NCI-H1105 treated with DMSO at 0.1 percent for 48 hours (cell line): ENCODE data around the gene EPB41.

Experiments used
- DNase-seq: peaks from one replicate; lab custom pipeline; 2025; lab: John Stamatoyannopoulos, UW

EPB41 gene

DNA sequence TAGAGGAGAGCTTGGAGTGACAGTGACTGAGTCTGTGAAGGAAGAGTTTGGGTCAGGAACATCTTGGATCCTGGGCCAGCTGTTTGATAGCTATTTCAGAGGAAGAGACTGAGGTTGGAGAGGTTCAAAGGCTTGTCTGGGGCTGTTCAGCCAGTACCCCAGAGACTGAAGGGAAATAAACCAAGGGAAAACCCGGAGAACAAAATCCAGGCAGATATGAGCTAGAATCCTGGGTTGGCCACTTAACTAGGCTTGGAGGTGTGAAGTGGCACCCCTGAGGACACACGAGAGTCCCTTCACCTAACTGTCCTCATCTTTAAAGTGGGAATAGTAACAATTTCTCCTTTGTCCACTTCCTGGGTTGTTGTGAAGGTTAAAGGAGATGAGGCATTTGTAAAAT, 23.1 kb upstream of the EPB41 start:
- DNase-seq = no peak

DNA sequence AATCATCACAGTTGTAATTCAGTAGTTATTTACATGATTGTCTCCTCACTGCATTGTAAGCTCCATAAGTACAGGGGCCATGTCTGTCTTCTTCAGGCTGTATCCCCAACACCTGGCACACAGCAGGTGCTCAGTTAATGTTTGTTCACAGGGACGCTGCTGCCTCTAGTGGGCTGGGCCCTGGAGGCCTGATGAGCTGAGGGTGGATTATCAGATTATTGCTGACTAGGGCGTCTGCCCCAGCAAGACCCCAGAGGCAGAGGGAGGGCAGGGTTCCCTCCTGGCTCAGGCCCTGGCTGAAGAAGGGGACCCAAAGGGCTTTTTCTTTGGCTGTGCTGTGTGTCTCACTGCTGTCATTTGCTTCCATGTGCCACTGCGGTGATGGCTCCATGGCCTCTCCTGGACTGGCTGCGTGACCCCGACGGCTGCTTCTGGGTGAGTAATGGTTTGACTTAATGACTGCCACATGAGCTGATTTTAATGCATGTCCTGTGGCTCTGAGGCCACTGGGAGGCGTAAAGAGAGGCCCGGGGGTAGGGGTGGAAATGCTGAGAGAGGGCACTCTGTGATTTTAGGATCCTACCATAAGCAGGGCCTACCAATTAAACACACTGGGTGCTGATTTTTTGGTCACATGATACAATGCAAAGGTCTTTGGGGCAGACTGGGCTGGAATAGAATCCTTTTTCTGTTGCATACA, 20.8 kb upstream of the EPB41 start:
- no peak for DNase-seq

DNA sequence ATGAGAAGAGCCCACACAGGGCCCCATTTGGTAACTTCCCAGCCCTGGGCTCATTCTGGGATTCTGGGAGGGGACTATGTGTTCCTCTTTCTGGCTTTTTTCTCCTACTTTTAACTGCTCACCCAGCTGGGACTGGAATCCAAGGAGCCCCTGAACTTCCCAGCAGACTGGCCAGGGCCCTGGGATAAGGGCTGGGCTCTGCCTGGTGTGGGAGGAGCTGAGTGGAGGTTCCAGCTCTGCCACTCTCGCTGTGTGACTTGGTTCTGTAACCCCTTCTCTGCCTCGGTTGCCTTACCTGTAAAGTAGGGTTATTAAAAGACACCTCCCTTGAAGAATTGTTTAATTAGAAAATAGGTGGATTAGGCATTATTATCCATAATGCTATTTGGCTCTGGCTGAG, 19.6 kb upstream of the EPB41 start:
- no peak for DNase-seq

DNA sequence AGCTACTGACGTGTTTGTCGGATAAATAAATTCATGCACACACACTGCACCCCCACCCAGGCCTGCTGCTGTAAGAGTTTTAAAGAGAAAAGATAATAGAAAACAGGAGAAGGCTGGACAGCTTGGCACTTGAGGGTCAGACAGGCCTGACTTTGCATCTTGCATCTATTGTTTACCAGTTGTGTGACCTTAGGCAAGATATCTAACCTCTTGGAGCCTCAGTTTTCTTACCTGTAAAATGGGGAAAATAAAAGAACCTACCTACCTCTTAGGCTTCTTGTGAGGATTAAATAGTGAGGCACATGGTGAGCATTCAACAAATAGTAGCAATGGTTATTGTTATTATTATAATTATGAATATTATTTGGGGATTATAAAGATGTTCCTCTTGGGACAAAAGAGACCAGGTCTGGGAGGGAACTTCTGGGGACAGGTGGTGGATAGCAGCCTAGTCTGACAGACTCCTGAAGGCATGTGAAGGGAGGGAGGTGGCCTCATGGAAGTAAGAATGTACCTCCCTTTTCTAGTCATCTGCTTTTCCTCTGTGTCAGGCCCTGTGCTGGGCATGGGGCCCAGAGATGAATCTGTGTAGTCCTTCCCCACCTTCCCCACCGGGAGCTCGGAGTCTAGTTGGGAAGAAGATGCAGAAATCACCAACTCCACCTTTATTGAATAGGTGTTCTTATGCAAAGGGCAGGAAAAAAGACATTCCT, 18.3 kb upstream of the EPB41 start:
- DNase-seq = no peak

DNA sequence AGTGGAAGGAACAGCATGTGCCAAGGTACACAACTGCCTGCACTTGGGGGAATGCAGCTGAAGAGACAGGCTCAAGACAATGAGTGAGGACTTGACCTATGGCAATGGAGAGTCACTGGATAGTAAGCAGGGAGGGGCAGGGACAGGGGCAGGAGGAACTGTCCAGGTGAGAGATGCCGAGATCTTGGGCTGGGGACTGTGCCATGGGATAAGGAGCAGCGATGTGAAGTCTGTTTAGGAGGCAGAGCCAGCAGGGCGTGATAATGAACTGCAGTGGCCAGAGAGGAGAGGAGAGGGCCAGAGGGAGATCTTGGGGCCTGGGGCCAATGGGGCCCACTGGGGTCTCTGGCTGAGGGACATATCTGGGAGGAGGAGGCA, 17.8 kb upstream of the EPB41 start:
- no peak for DNase-seq

GRCh38 chr1:28897789-28898188, 16.6 kb upstream of the EPB41 start:
- no peak for DNase-seq

DNA sequence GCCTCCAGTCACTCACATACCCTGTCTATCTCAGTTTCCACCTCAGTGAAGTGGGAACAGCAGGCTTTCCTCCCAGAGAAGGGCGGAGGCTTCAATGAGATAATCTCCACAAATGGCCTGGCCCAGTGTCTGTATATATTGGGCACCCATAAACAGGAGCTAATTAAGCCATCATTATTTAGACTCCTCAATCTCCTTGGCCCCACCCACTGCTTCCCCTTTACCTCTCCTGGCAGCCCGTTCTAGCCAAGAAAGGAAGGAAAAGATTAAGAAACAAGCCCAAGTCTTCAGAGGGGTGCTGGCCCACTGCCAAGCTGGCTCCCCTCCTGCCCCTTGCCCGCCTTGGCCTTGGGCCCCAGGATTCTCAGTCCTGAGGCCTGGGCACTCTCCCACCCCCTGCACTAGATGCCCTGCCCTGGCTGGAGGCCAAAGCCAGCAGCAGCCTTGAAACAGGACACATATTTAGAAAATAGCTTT, 15.9 kb upstream of the EPB41 start:
- peak; percentile 23 for DNase-seq

GRCh38 chr1:28899267-28899666, 15.1 kb upstream of the EPB41 start:
- no peak for DNase-seq

GRCh38 chr1:28900562-28900961, 13.8 kb upstream of the EPB41 start:
- no peak for DNase-seq

DNA sequence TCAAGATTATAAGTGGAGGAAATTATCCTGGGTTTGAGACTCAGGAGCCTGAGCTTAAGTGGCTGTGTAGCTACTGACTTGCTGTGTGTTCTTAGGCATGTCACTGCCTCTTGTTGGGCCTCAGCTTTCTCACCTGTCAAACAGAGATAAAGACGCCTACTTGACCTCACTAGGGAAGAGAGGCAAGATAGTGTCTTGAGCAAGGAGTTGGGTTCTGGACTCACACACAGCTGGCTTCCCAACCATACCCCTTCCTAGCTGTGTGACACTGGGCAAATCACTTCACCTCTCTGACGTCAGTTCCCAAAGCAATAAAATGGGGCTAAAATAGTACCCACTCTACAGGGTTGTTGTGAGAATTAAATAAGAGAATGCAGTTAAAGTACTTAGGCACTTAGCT, 11.6 kb upstream of the EPB41 start:
- DNase-seq = no peak

- no peak for DNase-seq
Measured at GRCh38 chr1:28905921-28906666, 8.3 kb upstream of the EPB41 start.

GRCh38 chr1:28909198-28909597, 5.2 kb upstream of the EPB41 start:
- DNase-seq = no peak

GRCh38 chr1:28910379-28911115, 3.8 kb upstream of the EPB41 start:
- DNase-seq = no peak

GRCh38 chr1:28913786-28914227, 562 bp upstream of the EPB41 start:
- no peak for DNase-seq

- DNase-seq = peak; percentile 67
Measured at GRCh38 chr1:28915031-28915895, 894 bp downstream of the EPB41 start.

- DNase-seq = no peak
Measured at GRCh38 chr1:28917757-28918118, 3.4 kb downstream of the EPB41 start.

DNA sequence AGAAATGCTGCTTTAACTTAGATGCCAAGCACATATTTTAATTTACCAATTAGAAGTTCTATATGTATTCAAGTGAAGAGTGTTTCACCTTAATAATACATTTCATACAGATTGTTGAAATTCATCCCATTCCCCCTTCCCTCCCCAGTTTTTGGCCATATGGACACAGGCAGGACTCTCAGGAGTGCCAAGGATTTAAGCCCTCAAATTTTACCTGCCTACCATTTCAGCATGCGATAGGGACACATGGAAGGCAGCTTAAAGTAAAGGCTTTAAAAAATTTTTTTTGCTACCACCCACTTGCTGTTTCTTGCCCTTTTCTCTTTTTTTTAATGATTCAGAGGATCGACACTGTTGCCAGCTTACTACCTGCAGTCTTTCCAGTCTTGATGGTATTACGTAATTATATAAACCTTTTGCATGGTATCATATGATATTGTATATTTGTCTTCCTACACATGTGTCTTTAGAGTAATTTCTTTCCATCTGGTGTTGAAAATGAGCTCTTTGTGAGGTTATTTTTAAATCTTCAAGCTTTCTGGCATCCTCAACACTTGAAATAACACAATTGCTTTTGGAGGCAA, 7.0 kb downstream of the EPB41 start:
- DNase-seq = no peak

DNA sequence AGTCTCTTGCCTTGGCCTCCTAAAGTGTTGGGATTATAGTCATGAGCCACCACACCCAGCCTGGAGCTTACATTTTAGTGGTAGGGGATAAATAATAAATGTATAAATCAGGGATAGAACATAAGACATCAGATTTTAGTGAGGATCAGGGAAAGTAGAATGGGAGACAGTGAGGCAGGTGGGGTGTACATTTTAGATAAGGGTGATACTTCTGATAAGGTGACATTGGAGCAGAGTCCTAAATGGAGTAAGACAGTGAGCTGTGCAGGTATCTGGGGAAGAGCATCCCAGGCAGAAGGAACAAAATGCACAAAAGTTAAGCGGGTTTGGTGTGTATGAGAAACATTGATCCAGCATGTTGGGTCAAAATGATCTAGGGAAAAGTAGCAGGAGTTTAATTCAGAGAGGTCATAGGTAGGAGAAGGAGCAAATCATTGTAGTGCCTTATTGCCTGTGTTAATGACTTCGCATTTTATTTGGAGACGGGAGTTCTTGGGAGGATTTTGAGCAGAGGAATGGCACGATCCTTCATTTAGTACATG, 11.1 kb downstream of the EPB41 start:
- DNase-seq = no peak

DNA sequence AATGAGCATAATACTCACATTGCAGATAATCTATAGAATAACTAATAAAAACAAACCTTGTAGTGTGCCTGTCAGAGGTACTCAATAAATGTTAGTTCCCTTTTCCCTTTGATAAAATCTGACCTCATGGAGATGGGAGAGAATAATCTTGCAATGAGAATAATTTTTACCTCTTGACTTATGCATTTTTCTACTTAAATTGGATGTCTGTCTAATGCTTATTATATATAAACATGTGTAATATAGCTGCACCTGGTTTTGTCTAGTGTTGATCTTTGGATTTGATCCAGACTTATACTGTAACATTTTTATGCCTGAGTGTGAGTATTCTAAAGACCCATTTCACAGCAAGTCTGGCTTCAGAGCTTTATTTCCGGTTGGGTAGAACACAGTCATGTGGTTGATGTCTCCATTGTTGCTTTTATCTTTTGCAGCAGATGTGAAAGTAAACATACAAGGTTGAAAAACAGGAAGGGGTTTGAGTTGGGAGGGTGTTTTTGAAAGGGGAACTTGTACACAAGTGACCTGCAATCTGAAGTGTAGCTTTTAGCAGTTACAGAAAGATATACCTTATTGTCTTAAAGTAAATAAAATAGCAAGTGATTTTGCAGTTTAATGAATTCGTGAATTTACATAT, 12.4 kb downstream of the EPB41 start:
- peak; percentile 53 for DNase-seq

- no peak for DNase-seq
Measured at GRCh38 chr1:28927266-28927647, 12.9 kb downstream of the EPB41 start.
